ENCODE results near the gene IQGAP2. TPM values are rescaled to one million over a fixed set of nuclear protein-coding genes. Genes with fewer than 3 reads are reported as not detected.

The IQGAP2 gene
- polyA plus RNA-seq, 1 donor (not counting 4 experiments of a cell fraction or from before 2014, with no cell fraction given), result 0.14 TPM

- H3K9ac ChIP-seq (ENCODE audit: control insufficient read depth, extremely low read depth, insufficient read depth, low read length), result no peak overlapping the region
- TF ChIP-seq EZH2 (IDR thresholded peaks at IDR 0.05; ENCODE audit: low read length) (no peak), CTCF (optimal IDR thresholded peaks at IDR 0.05 in 1 of 3, IDR thresholded peaks at IDR 0.05 in 1 of 3, conservative IDR thresholded peaks at IDR 0.05 in 1 of 3; ENCODE audit: extremely low read depth in 1 of 3, insufficient read depth in 2 of 3, low read length in 3 of 3) (no peak)
- H3K4me3 ChIP-seq (ENCODE audit: control insufficient read depth in 2 of 3, extremely low read depth in 1 of 3, insufficient read depth in 2 of 3, low read depth in 1 of 3, low read length in 3 of 3), result no peak overlapping the region
- H3K9me3 ChIP-seq (ENCODE audit: control insufficient read depth, low read depth, low read length), result no peaks in the 10 kb centered on the region
- H3K9me1 ChIP-seq (ENCODE audit: control insufficient read depth, extremely low read depth, insufficient read depth, low read length), result no peaks in the 10 kb centered on the region
- no peaks in the 10 kb centered on the region for H3K36me3 ChIP-seq (ENCODE audit: control insufficient read depth in 2 of 2, extremely low read depth in 1 of 2, insufficient read depth in 2 of 2, low read length in 2 of 2)
- no peaks in the 10 kb centered on the region for H3K79me2 ChIP-seq (ENCODE audit: control insufficient read depth, insufficient read depth, low read length)
- H3K27ac ChIP-seq (ENCODE audit: control insufficient read depth, insufficient read depth, low read length), result no peak overlapping the region
- FAIRE-seq (no peak), DNase-seq (ENCODE audit: low read depth, low spot score) (no peak)
- H4K20me1 ChIP-seq (ENCODE audit: control insufficient read depth, extremely low read depth, insufficient read depth, low read length), result no peaks in the 10 kb centered on the region
- no peak overlapping the region for H2AFZ ChIP-seq (ENCODE audit: control insufficient read depth, low read length)
- H3K4me1 ChIP-seq (ENCODE audit: control insufficient read depth, extremely low read depth, insufficient read depth, low read length), result no peaks in the 10 kb centered on the region
- dilution Hi-C loops (cut with MboI; ENCODE audit: extremely low pct_ligation_motif_present, low sequenced_read_pairs), result no loop called here
- no peaks in the 10 kb centered on the region for H3K27me3 ChIP-seq (ENCODE audit: control insufficient read depth, extremely low read depth, insufficient read depth, low read length)
- H3K4me2 ChIP-seq (ENCODE audit: control insufficient read depth, extremely low read depth, insufficient read depth, low read depth, low read length), result no peak overlapping the region
Measured at GRCh38 chr5:76626738-76627137, 223.7 kb downstream of the IQGAP2 start.

GRCh38 chr5:76634661-76635060, 231.6 kb downstream of the IQGAP2 start:
- dilution Hi-C loops (cut with MboI; ENCODE audit: extremely low pct_ligation_motif_present, low sequenced_read_pairs), result no loop called here
- no peak for TF ChIP-seq CTCF (optimal IDR thresholded peaks at IDR 0.05 in 1 of 3, IDR thresholded peaks at IDR 0.05 in 1 of 3, conservative IDR thresholded peaks at IDR 0.05 in 1 of 3; ENCODE audit: extremely low read depth in 1 of 3, insufficient read depth in 2 of 3, low read length in 3 of 3)
- TF ChIP-seq EZH2 (IDR thresholded peaks at IDR 0.05; ENCODE audit: low read length), result no peak
- Histone ChIP-seq H3K9ac (ENCODE audit: control insufficient read depth, extremely low read depth, insufficient read depth, low read length) (no peak overlapping the region), H3K4me1 (ENCODE audit: control insufficient read depth, extremely low read depth, insufficient read depth, low read length) (no peaks in the 10 kb centered on the region), H3K27me3 (ENCODE audit: control insufficient read depth, extremely low read depth, insufficient read depth, low read length) (no peaks in the 10 kb centered on the region), H3K4me3 (ENCODE audit: control insufficient read depth in 2 of 3, extremely low read depth in 1 of 3, insufficient read depth in 2 of 3, low read depth in 1 of 3, low read length in 3 of 3) (no peak overlapping the region), H4K20me1 (ENCODE audit: control insufficient read depth, extremely low read depth, insufficient read depth, low read length) (no peaks in the 10 kb centered on the region), H3K4me2 (ENCODE audit: control insufficient read depth, extremely low read depth, insufficient read depth, low read depth, low read length) (no peak overlapping the region), H2AFZ (ENCODE audit: control insufficient read depth, low read length) (no peak overlapping the region), H3K9me3 (ENCODE audit: control insufficient read depth, low read depth, low read length) (no peaks in the 10 kb centered on the region), H3K9me1 (ENCODE audit: control insufficient read depth, extremely low read depth, insufficient read depth, low read length) (no peaks in the 10 kb centered on the region), H3K36me3 (ENCODE audit: control insufficient read depth in 2 of 2, extremely low read depth in 1 of 2, insufficient read depth in 2 of 2, low read length in 2 of 2) (no peaks in the 10 kb centered on the region), H3K27ac (ENCODE audit: control insufficient read depth, insufficient read depth, low read length) (no peak overlapping the region), H3K79me2 (ENCODE audit: control insufficient read depth, insufficient read depth, low read length) (no peaks in the 10 kb centered on the region)
- DNase-seq (ENCODE audit: low read depth, low spot score) (no peak), FAIRE-seq (no peak)

Data from keratinocyte (primary cell).